K562 treated with DMSO at 1 percent for 12 hours (cell line): Measurements from ENCODE around the gene SAV1. TPM values are rescaled to one million over a fixed set of nuclear protein-coding genes. Genes with fewer than 3 reads are reported as not detected.

Source experiments
- total RNA-seq: library from RNA; unstranded; fragments of 300-600 nt; gene quantifications from 2 replicates; pipeline ENCODE4 v1.2.3, GENCODE V29; 2022; ENCODE audit not compliant: insufficient read depth

SAV1 gene
- total RNA-seq = 8.6 and 22.5 TPM in 2 replicates

DNA sequence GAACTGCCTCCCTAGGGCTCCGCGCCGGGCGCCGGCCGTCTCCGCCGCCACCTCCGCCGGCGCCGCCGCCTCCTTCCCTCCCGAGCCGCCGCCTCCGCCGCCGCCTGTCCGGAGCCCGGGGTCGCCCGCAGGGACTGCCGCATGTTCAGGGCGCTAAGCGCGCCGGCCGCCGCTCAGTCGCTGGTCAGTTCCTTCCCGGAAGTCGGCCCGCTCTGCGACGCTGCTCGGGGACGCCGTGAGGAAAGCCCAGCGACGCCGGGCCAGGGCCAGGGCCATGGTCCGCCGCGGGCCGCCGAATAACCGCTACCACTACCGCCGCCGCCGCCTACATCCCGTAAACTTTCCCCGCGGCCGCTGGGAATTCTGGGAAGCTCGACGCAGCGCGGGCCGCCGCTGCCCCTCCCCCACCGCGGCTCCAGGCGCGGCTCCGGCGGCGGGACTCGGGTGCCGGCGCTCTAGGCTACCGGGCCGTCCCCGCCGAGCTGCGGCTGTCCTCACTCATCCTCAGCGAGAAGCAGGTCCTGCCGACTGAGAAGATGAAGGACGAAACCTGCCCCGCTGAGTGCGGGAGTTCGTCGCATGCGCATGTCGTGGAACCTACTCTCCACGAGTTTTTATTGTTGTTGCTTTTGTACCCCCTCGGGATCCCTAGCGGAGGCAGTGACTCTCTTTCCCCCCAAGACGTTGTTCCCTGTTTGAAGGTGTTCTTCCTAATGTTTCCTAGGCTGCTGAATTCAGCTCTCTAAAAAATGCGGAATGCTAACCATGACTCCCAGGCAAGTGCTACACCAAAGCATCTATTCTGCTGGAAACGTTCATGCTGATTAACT is at the start of gene SAV1:
TSS of gene SAV1 (minus strand) at position 311 of the 830 bp plus-strand sequence. CDS start 339 bp downstream, outside the sequence.

Other genes starting within 250 kb of the SAV1 start
- gene MAP4K5, start 135.7 kb downstream of the SAV1 start, total RNA-seq = 6.7 and 10.1 TPM in 2 replicates
- gene ATL1, start 108.2 kb downstream of the SAV1 start, total RNA-seq = 0.39 and 0.88 TPM in 2 replicates
- gene NIN, start 162.9 kb upstream of the SAV1 start, total RNA-seq = 0.51 and 5.1 TPM in 2 replicates
- not detected in 2 replicates for gene ABHD12B, start 203.7 kb upstream of the SAV1 start, total RNA-seq